Natural killer cell treated with Interleukin-12 subunit alpha and Interleukin-12 subunit beta and Interleukin-15 and Interleukin-18, amount 100 ng/mL, for 72 hours (primary cell): ENCODE results near the gene TAB2. TPM values are rescaled to one million over a fixed set of nuclear protein-coding genes. Genes with fewer than 3 reads are reported as not detected.
A peak's percentile ranks its signal among the peaks of the same experiment; 100 is the strongest.

Experiments used
- ATAC-seq, 2 donors: fragments of 150-1000 bp; cut with Tn5 transposase in 1 of 2; sonication (Bioruptor Pico), chemical (Tn5 transposase) in 1 of 2; 2 replicates each; pipeline ENCODE4 v1.10.0; 2021
- DNase-seq: peaks from one replicate; pipeline ENCODE4 v3.0.0; 2022; ENCODE audit warnings: low spot score
- H3K27ac Mint-ChIP-seq, 2 donors: 1 replicate in 1 of 2; 2 replicates in 1 of 2; pipeline ENCODE4 v1.8.0; 2022; ENCODE audit warnings: mixed read lengths in 2 of 2, mild to moderate bottlenecking in 1 of 2, moderate library complexity in 1 of 2
- H3K27me3 Mint-ChIP-seq, 2 donors: 1 replicate in 1 of 2; 2 replicates in 1 of 2; pipeline ENCODE4 v1.8.0; 2022; ENCODE audit warnings: mixed read lengths in 2 of 2
- H3K36me3 Mint-ChIP-seq: one replicate; pipeline ENCODE4 v1.8.0; 2022; ENCODE audit warnings: mixed read lengths
- H3K4me1 Mint-ChIP-seq, 2 donors: 1 replicate in 1 of 2; 2 replicates in 1 of 2; pipeline ENCODE4 v1.8.0; 2022; ENCODE audit warnings: low read depth in 2 of 2, mixed read lengths in 2 of 2, mild to moderate bottlenecking in 1 of 2
- H3K4me3 Mint-ChIP-seq: one replicate; pipeline ENCODE4 v1.8.0; 2022; ENCODE audit warnings: mixed read lengths
- H3K9me3 Mint-ChIP-seq: 2 replicates; pipeline ENCODE4 v1.8.0; 2022; ENCODE audit warnings: mixed read lengths
- total RNA-seq, 2 donors: library from RNA; stranded (reverse); gene quantifications; one replicate each; pipeline ENCODE4 v1.2.3, GENCODE V29; 2022

TAB2 gene
- total RNA-seq = 100 to 1,000 TPM; 101 TPM

GRCh38 chr6:149317644-149318571 lies at the start of gene TAB2:
TSS of gene TAB2 (plus strand) at chr6:149317712. CDS start at chr6:149369998, 52,286 bp downstream.
- ATAC-seq = peak; percentile 64 to 68
- peaks cover 8 to 9% of the 10 kb centered on the region in 2 donors for H3K27me3 Mint-ChIP-seq

GRCh38 chr6:149268146-149268545 lies 49.4 kb upstream of the TAB2 start:
- ATAC-seq (no peak), DNase-seq (no peak)
- H3K9me3 Mint-ChIP-seq = no peaks in the 10 kb centered on the region
- H3K27ac Mint-ChIP-seq = no peak overlapping the region
- H3K36me3 Mint-ChIP-seq = no peaks in the 10 kb centered on the region
- peaks cover 23 to 32% of the 10 kb centered on the region in 2 donors for H3K4me1 Mint-ChIP-seq
- peaks cover 15 to 28% of the 10 kb centered on the region in 2 donors for H3K27me3 Mint-ChIP-seq
- no peak overlapping the region for H3K4me3 Mint-ChIP-seq

More at GRCh38 chr6:149317644-149318571, at the start of gene TAB2:
- Mint-ChIP-seq H3K36me3 (peaks cover 13% of the 10 kb centered on the region), H3K4me3 (peak within 1 kb of the TSS; percentile 90), H3K9me3 (no peaks in the 10 kb centered on the region), H3K4me1 (peaks cover 27 to 42% of the 10 kb centered on the region in 2 donors), H3K27ac (peak within 1 kb of the TSS; percentile 92 to 96)
- DNase-seq = peak; percentile 80

- H3K9me3 Mint-ChIP-seq = no peaks in the 10 kb centered on the region
- ATAC-seq = no peak
- H3K27ac Mint-ChIP-seq = no peak overlapping the region
- no peak overlapping the region for H3K4me3 Mint-ChIP-seq
- DNase-seq = no peak
- H3K36me3 Mint-ChIP-seq = no peaks in the 10 kb centered on the region
- peaks cover 15 to 28% of the 10 kb centered on the region in 2 donors for H3K27me3 Mint-ChIP-seq
- H3K4me1 Mint-ChIP-seq = peaks cover 29 to 38% of the 10 kb centered on the region in 2 donors
These were observed 48.7 kb upstream of the TAB2 start for GRCh38 chr6:149268768-149269167.

- DNase-seq (no peak), ATAC-seq (no peak)
- Mint-ChIP-seq H3K9me3 (no peaks in the 10 kb centered on the region), H3K27ac (peak overlapping the region in 1 of 2 donors; percentile 92), H3K36me3 (no peaks in the 10 kb centered on the region), H3K4me3 (peak overlapping the region; percentile 84), H3K27me3 (peaks cover 9 to 23% of the 10 kb centered on the region in 2 donors), H3K4me1 (peaks cover 29 to 35% of the 10 kb centered on the region in 2 donors)
These were observed 46.9 kb upstream of the TAB2 start for GRCh38 chr6:149270616-149271015.

GRCh38 chr6:149271348-149272340 lies 45.9 kb upstream of the TAB2 start:
- H3K4me3 Mint-ChIP-seq = peak overlapping the region; percentile 84
- H3K9me3 Mint-ChIP-seq = no peaks in the 10 kb centered on the region
- no peaks in the 10 kb centered on the region for H3K36me3 Mint-ChIP-seq

GRCh38 chr6:149273318-149273717 lies 44.2 kb upstream of the TAB2 start:
- DNase-seq (no peak), ATAC-seq (no peak)
- Mint-ChIP-seq H3K36me3 (no peaks in the 10 kb centered on the region), H3K9me3 (no peaks in the 10 kb centered on the region), H3K4me1 (peaks cover 30 to 33% of the 10 kb centered on the region in 2 donors), H3K27ac (peak overlapping the region; percentile 79 to 92), H3K27me3 (peaks cover under 1 to 5% of the 10 kb centered on the region in 2 donors), H3K4me3 (peak overlapping the region; percentile 49)

More at GRCh38 chr6:149271348-149272340, 45.9 kb upstream of the TAB2 start:
- Mint-ChIP-seq H3K27ac (peak overlapping the region; percentile 92), H3K27me3 (peaks cover 4 to 12% of the 10 kb centered on the region in 2 donors), H3K4me1 (peaks cover 29 to 35% of the 10 kb centered on the region in 2 donors)
- DNase-seq = peak; percentile 86
- ATAC-seq = peak; percentile 94 to 97

- Mint-ChIP-seq H3K27ac (no peak overlapping the region), H3K4me1 (peaks cover 35 to 47% of the 10 kb centered on the region in 2 donors), H3K27me3 (peaks cover 11 to 16% of the 10 kb centered on the region in 2 donors), H3K9me3 (no peaks in the 10 kb centered on the region), H3K36me3 (no peaks in the 10 kb centered on the region), H3K4me3 (no peak overlapping the region)
- ATAC-seq = no peak
- no peak for DNase-seq
These were observed 41.9 kb upstream of the TAB2 start for GRCh38 chr6:149275621-149276020.

- Mint-ChIP-seq H3K4me1 (peaks cover 15 to 29% of the 10 kb centered on the region in 2 donors), H3K9me3 (no peaks in the 10 kb centered on the region), H3K27me3 (peaks cover 11 to 16% of the 10 kb centered on the region in 2 donors), H3K36me3 (no peaks in the 10 kb centered on the region), H3K4me3 (no peak overlapping the region), H3K27ac (peak overlapping the region in 1 of 2 donors; percentile 59)
- DNase-seq (no peak), ATAC-seq (peak in 1 of 2 donors; percentile 38)
These were observed 39.9 kb upstream of the TAB2 start for GRCh38 chr6:149277621-149278020.

GRCh38 chr6:149278997-149279396 lies 38.5 kb upstream of the TAB2 start:
- no peaks in the 10 kb centered on the region for H3K9me3 Mint-ChIP-seq
- DNase-seq (no peak), ATAC-seq (peak in 1 of 2 donors; percentile 48)
- no peaks in the 10 kb centered on the region for H3K36me3 Mint-ChIP-seq
- H3K27me3 Mint-ChIP-seq = peaks cover 14 to 16% of the 10 kb centered on the region in 2 donors
- peak overlapping the region in 1 of 2 donors; percentile 24 for H3K27ac Mint-ChIP-seq
- peaks cover 14 to 18% of the 10 kb centered on the region in 2 donors for H3K4me1 Mint-ChIP-seq
- no peak overlapping the region for H3K4me3 Mint-ChIP-seq

GRCh38 chr6:149284904-149285303 lies 32.6 kb upstream of the TAB2 start:
- no peak for DNase-seq

GRCh38 chr6:149285626-149286025 lies 31.9 kb upstream of the TAB2 start:
- H3K4me1 Mint-ChIP-seq = peaks cover 8 to 16% of the 10 kb centered on the region in 2 donors
- H3K9me3 Mint-ChIP-seq = no peaks in the 10 kb centered on the region
- H3K27ac Mint-ChIP-seq = peak overlapping the region in 1 of 2 donors; percentile 4
- H3K36me3 Mint-ChIP-seq = no peaks in the 10 kb centered on the region
- DNase-seq (no peak), ATAC-seq (no peak)
- no peak overlapping the region for H3K4me3 Mint-ChIP-seq
- peaks cover 0 to 3% of the 10 kb centered on the region in 2 donors for H3K27me3 Mint-ChIP-seq

More at GRCh38 chr6:149284904-149285303, 32.6 kb upstream of the TAB2 start:
- no peak overlapping the region for H3K4me3 Mint-ChIP-seq
- peak; percentile 48 to 75 for ATAC-seq
- peak overlapping the region in 1 of 2 donors; percentile 4 for H3K27ac Mint-ChIP-seq
- no peaks in the 10 kb centered on the region for H3K9me3 Mint-ChIP-seq
- peaks cover 11 to 16% of the 10 kb centered on the region in 2 donors for H3K4me1 Mint-ChIP-seq
- H3K36me3 Mint-ChIP-seq = no peaks in the 10 kb centered on the region
- peaks cover 1 to 3% of the 10 kb centered on the region in 2 donors for H3K27me3 Mint-ChIP-seq

- peaks cover 0 to 3% of the 10 kb centered on the region in 2 donors for H3K27me3 Mint-ChIP-seq
- H3K4me1 Mint-ChIP-seq = peaks cover 8 to 16% of the 10 kb centered on the region in 2 donors
- DNase-seq (no peak), ATAC-seq (no peak)
- no peaks in the 10 kb centered on the region for H3K9me3 Mint-ChIP-seq
- no peaks in the 10 kb centered on the region for H3K36me3 Mint-ChIP-seq
- H3K4me3 Mint-ChIP-seq = no peak overlapping the region
- no peak overlapping the region for H3K27ac Mint-ChIP-seq
These were observed 30.6 kb upstream of the TAB2 start for GRCh38 chr6:149286905-149287304.

GRCh38 chr6:149289192-149289781 lies 28.2 kb upstream of the TAB2 start:
- ATAC-seq = no peak
- Mint-ChIP-seq H3K27ac (peak overlapping the region in 1 of 2 donors; percentile 26), H3K27me3 (no peaks in the 10 kb centered on the region)

More at GRCh38 chr6:149289192-149289781, 28.2 kb upstream of the TAB2 start:
- Mint-ChIP-seq H3K4me1 (peaks cover 4 to 8% of the 10 kb centered on the region in 2 donors), H3K9me3 (no peaks in the 10 kb centered on the region), H3K4me3 (no peak overlapping the region), H3K36me3 (no peaks in the 10 kb centered on the region)
- DNase-seq = no peak
